HG03280 (cell line): ENCODE measurements around the gene SLC9A2.

Source experiments
- ATAC-seq: cut with Tn5 transposase; IDR thresholded peaks from one replicate; pipeline ENCODE4 v1.9.1; 2021; ENCODE audit warnings: mild to moderate bottlenecking, moderate library complexity; ENCODE audit not compliant: unreplicated experiment

Gene SLC9A2

DNA sequence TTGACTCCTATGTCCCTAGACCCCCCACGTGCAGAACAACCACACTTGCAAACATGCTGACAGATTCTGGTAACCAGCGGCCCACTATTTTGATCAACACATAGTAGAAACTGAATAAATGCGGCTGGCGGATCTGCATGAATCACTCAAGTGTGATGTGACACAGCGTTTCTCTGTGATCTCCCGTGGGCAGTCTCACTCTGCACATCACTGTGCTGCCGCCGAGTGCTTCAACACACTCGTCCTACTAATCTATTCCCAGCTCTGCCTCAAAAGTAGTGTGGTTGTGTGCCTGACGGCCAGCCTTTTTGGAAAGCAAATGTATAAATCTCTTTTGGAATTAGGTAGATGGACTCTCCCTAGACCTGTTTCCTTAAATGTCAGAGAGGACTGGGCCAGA, 105.2 kb downstream of the SLC9A2 start:
- ATAC-seq: no peak

DNA sequence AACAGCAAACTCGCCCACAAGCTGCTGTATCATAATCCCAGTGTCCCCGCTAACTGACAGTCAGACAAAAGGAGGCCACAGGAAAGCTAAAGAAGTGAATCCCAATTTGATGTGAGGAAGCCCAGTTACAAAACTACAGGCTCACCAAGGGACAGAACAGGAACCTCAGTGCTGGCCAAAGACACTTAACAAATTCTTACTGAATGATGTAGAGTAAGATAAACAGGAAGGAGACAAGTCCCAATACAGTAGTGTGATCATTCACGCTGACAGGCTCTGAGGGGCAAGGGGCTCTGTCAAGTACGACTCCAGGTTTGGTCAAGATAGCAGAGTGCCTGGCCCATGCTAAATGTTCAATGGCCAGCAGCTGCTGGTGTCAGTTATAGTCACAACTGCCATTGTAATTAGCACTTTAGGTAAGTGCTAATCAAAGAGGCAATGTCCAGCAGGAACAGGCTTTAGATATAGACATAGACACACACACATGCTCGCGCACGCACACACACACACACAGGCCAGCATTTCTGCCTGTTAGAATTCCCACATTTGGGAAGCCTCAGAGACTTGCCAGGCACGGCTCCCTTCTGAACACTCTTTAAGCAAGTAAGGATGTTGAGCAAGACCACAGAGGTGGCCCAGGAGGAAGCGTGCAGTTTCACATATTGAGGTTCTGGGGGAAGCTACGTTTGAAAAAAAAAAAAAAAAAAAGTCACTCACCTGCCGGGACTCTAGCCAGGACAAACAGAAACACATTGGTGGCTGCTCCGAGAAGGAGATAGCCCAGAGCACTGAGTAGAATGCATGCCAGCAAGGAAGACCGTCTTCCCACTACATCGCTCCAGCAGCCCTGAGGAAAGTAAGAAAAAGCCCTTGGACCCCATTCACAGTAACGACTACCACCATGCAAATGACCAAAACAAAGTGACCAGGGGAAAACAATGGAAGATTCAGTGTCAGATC, 107.1 kb downstream of the SLC9A2 start:
- no peak for ATAC-seq

DNA sequence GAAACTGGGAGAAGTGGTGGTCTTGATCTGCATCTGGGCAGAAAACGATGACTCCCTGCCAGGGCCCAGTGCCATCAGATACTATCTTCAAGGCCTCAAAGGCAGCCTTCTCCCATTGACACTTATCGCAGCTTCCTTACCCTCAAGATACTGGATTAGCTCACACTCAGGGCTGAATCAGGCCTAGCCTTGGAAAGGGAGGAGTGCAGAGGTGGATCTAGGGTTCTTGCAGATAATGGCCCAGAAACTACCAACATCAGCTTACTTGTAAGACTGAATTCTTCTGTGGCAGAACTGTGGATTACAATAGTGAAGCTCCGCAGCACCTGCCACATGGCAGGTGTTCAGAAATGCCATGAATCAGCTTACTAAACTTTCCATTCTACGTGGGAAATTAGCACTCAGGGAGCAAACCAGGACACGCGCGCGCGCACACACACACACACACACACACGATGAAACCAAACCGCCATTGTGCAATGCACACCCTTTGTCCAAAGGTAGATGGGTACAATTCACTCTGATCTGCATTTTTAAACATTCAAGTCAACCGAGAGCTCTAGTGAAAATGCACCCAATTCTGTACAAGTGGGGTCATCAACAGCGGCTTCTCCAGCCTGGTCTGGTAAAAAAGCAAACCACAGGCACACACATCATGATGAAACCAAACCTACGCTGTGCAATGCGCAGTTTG, 116.2 kb downstream of the SLC9A2 start:
- ATAC-seq: no peak

DNA sequence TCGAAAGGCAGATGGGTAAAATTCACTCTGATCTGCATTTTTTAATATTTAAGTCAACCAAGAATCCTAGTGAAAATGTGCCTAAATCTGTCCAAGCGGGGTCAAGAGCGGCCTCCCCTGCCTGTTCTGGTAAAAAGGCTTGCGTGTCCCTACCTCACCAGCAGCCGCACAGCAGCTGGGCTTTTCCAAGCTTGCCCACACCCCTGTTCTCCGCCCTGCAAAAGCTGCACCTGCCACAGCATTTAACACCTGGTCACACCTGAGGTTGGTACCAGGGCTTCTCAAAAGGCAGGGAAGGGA, 116.7 kb downstream of the SLC9A2 start:
- peak; percentile 16 for ATAC-seq

DNA sequence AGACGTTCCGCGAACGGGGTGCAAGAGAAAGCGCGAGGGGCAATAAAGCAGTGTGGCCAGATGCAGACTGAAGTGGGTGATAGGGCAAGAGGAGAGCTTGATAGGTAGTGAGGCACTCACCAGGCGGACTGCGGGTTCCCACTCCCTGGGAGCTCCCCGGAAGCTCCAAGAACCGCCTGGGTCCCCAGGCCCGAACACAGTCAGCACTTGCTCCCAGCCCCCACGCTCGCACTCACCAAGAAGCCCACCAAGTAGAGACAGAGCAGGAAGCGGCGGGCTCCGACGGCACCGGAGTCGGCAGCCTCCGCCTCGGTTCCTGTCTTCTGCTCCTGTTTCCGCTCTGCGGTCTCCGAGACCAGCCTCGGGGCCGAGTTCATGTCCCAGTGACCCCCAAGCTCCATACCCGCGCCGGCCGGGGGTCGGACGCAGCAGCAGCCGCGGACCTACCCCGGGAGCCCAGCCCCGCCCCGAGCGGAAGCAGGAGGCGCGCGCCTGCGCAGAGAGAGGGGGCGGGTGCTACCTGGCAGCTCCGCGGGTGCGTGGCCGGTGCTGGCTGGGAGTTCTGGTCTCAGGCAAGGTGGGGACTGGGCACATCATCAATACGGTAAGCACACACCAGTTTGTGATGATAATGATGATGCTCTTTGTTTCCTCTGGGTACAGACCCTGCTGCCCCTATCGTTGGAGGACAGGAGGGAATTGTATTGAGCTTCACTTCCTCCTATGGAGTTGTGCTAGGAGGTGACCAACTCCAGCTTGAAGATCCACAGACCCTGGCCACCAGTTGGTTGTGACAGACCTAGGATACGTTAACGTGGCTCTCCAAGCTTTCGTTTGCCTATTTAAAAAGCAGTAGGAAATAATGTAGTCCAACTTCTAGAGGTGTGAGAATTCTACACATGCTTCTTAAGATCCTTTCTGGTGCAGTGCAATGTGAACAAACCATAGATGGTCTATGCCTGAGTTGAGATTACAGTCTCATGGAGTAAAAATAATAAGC, 117.4 kb downstream of the SLC9A2 start:
- ATAC-seq: peak; percentile 92

DNA sequence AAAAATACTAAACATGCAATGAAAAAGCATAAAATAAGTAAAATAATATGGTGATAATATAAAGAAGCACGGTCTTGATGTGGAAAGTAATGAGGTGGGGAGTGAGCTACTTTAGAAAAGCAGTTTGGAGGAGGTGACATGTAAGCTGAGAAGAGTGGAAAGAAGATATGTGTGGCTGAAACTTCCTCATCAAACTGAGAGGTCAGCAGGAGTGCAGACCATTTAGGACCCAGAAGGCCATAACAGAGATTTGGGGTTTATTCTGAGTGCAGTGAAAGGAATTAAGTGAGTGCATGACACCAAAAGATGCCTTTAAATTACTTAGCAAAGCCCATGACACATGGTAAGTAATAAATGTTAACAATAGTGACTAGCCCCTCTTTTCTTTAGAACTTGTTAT, 118.1 kb downstream of the SLC9A2 start:
- ATAC-seq: peak; percentile 40

DNA sequence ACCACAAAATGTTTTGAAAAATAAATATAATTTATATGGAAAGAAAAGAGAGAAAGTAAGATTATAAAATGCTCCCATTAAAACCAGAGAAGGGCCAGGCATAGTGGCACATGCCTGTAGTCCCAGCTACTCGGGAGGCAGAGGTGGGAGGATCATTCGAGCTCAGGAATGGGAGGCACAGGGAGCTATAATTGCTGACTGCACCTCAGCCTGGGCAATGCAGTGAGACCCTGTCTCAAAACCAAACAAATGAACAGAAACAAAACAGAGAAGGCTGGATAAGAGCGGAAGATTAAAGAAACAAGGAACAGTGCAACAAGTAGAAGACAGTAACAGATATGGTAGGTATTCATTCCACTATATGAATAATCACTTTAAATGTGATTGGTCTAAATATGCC, 123.9 kb downstream of the SLC9A2 start:
- ATAC-seq: no peak

DNA sequence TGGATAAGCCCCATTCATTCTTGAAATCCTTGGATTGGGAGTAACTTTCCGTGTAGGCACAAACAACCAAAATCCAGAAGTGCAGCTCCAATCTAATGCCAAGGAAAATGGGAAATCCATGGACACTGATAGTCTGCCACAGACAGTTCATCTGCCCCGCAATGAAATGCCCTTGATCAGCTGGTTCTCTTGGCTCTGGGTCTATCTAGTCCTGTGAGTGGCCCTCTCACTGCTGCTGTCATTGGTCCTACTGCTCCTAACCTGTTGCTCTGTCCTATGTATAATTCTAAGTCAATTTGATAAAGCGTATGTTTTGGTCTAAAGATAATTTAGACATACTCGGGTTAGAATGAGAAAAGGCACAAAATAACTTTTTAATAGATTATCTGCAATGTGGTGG, 128.8 kb downstream of the SLC9A2 start:
- ATAC-seq: no peak

DNA sequence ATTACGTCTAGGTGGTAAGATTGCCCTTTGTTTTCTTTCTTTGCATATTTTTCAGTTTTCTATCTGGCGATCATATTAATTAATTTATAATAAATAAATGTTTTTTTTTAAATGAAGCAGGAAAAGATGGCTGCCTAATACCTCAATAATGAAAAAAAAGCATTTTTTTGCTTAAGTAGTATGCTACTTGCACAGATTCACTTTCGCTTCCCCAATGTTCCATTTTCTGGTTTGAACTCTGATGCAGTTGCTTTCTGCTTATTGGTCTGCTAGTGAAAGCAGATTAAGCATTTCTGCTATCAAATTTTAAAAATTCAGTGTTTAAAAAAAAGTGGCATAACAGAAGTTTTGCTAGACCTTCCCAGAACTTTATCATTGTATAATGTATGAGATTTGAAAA, 130.6 kb downstream of the SLC9A2 start:
- peak; percentile 87 for ATAC-seq

DNA sequence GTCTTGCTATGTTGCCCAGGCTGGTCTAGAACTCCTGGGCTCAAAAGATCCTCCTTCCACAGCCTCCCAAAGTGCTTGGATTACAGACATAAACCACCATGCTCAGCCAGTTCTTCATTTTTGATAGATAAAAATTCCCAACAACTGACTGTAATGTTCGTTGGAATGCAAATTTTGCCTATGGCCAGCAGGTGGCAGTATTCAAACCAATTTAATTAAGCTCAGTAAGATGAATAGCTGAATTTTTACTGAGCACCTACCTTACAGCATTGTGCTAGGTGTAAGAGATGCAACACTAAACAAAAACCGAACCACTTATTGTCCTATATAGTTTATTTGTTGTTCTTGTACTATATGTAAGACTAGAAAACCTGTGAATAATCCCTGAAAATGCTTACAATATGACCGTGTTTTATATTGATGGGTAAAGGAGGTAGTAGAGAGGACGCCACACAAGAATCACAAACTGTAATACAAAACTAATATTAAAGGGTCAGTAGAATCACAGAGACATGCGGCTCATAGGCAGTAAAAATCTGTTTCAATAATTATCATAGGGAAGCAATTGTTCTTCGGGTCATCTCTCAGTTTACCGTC, 134.3 kb downstream of the SLC9A2 start:
- ATAC-seq: peak; percentile 49

DNA sequence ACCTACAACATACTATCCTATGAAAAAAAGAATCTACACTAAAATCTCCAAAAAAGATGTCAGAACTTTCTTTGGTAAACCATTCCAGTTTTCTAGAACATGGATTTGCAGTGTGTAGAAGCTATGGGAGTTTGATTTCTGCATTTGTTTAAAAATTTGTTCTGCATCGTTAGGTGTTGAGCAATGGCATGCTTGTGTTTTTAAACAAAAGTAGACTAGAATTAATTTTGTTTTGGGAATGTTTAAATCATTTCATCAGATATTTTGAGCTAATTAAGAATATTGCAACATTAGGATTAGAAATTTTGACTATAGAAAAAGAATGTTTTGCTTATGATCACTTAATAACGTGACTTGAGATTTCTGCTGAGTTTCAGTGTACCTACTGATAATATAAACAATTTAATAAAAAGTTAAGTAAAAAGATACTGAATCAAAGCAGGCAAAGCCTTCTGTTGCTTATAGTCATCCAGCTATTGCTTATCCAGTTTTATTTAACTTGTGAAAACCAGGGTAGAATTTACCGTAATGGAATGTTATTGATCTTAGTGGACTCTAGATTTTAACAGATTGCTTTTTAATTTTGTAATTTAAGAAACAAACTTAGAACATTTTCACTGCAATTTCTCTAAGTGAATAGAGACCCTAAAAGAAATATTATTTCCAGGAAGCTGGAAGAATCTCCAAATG, 135.2 kb downstream of the SLC9A2 start:
- ATAC-seq: no peak

DNA sequence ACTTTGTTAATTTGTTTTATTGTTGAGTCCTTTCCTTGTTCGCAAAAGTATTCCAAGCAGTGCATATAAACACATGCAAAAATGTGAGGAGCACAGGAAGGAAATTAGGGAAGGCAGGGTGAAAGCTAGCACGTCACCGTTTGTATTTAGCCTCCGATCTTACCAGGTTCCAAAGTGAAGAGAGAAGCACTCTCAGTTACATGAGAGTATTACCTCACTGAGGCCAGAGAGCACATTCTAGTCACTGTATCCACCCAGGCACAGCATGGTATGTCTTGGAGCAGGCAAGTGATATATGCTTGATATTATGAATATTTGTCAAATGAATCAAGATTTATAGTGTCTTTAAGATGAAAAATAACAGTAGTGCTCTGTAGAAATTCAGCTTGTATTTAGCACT, 135.9 kb downstream of the SLC9A2 start:
- no peak for ATAC-seq

DNA sequence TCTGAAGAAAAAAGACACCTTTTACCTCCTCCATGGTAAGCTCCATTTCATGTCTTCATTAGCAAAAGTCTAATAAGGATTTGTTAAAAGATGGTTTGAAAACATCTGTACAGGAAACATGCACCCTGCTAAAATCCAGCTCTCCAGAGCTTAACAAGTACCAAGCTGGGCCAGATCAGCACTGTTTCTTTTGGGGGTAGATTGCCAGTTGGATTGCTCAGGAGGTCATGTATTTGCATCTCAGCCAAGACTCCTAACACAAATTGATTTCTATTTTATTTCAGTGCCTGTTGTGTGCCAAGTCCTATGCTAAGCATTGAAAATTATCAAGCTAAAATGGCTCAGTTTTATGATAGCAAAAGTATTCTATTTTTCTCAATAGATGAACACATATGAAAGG, 139.1 kb downstream of the SLC9A2 start:
- no peak for ATAC-seq
